CD4-positive, alpha-beta memory T cell (primary cell): Measurements from ENCODE around the gene NDUFS3. TPM values are rescaled to one million over a fixed set of nuclear protein-coding genes. Genes with fewer than 3 reads are reported as not detected.
"Not testable (repeated sequence)": the region's sequence is repeated elsewhere in the genome, so short reads cannot be mapped to it uniquely, and the experiment has no call there.

Source experiments
- CTCF ChIA-PET: fragments of 350-600 bp; sonication (Branson Sonifier 250); formaldehyde crosslinking; loops from one replicate; lab custom pipeline; 2021; ENCODE audit warnings: inconsistent platforms; ENCODE audit not compliant: partially characterized antibody; lab: Charles Lee
- POLR2A ChIA-PET: fragments of 350-600 bp; sonication (Branson Sonifier 250); formaldehyde crosslinking; loops from one replicate; lab custom pipeline; 2021; ENCODE audit not compliant: partially characterized antibody; lab: Charles Lee
- DNase-seq, 5 donors: peaks; one replicate each; pipeline versions ENCODE4 v3.0.0 to v3.0.0-alpha.2; 2020 to 2022; ENCODE audit warnings: mixed read lengths in 1 of 5
- H3K27ac ChIP-seq: one replicate; pipeline ENCODE4 v1.7.0; 2013; ENCODE audit warnings: low read depth, low read length
- H3K27me3 ChIP-seq: 2 replicates; pipeline ENCODE4 v1.7.0; 2013; ENCODE audit warnings: mild to moderate bottlenecking, low read length, moderate library complexity; ENCODE audit not compliant: insufficient read depth
- H3K36me3 ChIP-seq: 2 replicates; pipeline ENCODE4 v1.7.0; 2013; ENCODE audit warnings: mild to moderate bottlenecking, low read length, moderate library complexity; ENCODE audit not compliant: insufficient read depth
- H3K4me1 ChIP-seq: 2 replicates; pipeline ENCODE4 v1.7.0; 2013; ENCODE audit warnings: mild to moderate bottlenecking, low read length, moderate library complexity; ENCODE audit not compliant: insufficient read depth
- H3K4me3 ChIP-seq, 2 donors: one replicate each; pipeline ENCODE4 v1.7.0; 2013; ENCODE audit warnings: low read length in 2 of 2, mild to moderate bottlenecking in 1 of 2
- H3K9me3 ChIP-seq, 2 donors: one replicate each; pipeline ENCODE4 v1.7.0; 2013; ENCODE audit warnings: low read length in 2 of 2, control low read depth in 1 of 2; ENCODE audit not compliant: control insufficient read depth in 1 of 2
- H3K27ac Mint-ChIP-seq, 7 donors: one replicate each; pipeline ENCODE4 v1.8.0; 2020 to 2021; ENCODE audit warnings: mixed read lengths in 7 of 7, mild to moderate bottlenecking in 6 of 7, inconsistent platforms in 3 of 7, moderate library complexity in 3 of 7
- H3K27me3 Mint-ChIP-seq, 2 donors: one replicate each; pipeline ENCODE4 v1.8.0; 2020 to 2021; ENCODE audit warnings: mixed read lengths in 2 of 2
- H3K36me3 Mint-ChIP-seq, 2 donors: one replicate each; pipeline ENCODE4 v1.8.0; 2020 to 2021; ENCODE audit warnings: mixed read lengths in 2 of 2, inconsistent platforms in 1 of 2, mild to moderate bottlenecking in 1 of 2
- H3K4me1 Mint-ChIP-seq, 4 donors: one replicate each; pipeline ENCODE4 v1.8.0; 2020 to 2021; ENCODE audit warnings: mixed read lengths in 4 of 4, mild to moderate bottlenecking in 1 of 4
- H3K4me3 Mint-ChIP-seq, 8 donors: one replicate each; pipeline ENCODE4 v1.8.0; 2020 to 2021; ENCODE audit warnings: mixed read lengths in 8 of 8, mild to moderate bottlenecking in 7 of 8, moderate library complexity in 6 of 8, inconsistent platforms in 3 of 8
- H3K9me3 Mint-ChIP-seq, 8 donors: one replicate each; pipeline ENCODE4 v1.8.0; 2020 to 2021; ENCODE audit warnings: mixed read lengths in 8 of 8, mild to moderate bottlenecking in 5 of 8, inconsistent platforms in 3 of 8, moderate library complexity in 1 of 8
- intact Hi-C: fragments of 100-400 bp; cut with micrococcal nuclease; formaldehyde crosslinking; loops from one replicate; pipeline ENCODE4 v1.15.1; 2023
- polyA plus RNA-seq, 2 donors: library from polyadenylated mRNA; unstranded; fragments of 300-500 nt; fragmentation: Illumina TruSeq; gene quantifications; one replicate each; pipeline ENCODE4 v1.2.3, GENCODE V29; 2021
- total RNA-seq, 2 experiments: library from RNA; stranded (reverse); gene quantifications; one replicate each; pipeline ENCODE4 v1.2.3, GENCODE V29; 2021

Gene NDUFS3
- total RNA-seq (10 to 100 TPM; 70.9 to 71.0 TPM), polyA plus RNA-seq (100 to 1,000 TPM in 1 of 2 donors, 10 to 100 TPM in 1; 85.7 to 118 TPM)

DNA sequence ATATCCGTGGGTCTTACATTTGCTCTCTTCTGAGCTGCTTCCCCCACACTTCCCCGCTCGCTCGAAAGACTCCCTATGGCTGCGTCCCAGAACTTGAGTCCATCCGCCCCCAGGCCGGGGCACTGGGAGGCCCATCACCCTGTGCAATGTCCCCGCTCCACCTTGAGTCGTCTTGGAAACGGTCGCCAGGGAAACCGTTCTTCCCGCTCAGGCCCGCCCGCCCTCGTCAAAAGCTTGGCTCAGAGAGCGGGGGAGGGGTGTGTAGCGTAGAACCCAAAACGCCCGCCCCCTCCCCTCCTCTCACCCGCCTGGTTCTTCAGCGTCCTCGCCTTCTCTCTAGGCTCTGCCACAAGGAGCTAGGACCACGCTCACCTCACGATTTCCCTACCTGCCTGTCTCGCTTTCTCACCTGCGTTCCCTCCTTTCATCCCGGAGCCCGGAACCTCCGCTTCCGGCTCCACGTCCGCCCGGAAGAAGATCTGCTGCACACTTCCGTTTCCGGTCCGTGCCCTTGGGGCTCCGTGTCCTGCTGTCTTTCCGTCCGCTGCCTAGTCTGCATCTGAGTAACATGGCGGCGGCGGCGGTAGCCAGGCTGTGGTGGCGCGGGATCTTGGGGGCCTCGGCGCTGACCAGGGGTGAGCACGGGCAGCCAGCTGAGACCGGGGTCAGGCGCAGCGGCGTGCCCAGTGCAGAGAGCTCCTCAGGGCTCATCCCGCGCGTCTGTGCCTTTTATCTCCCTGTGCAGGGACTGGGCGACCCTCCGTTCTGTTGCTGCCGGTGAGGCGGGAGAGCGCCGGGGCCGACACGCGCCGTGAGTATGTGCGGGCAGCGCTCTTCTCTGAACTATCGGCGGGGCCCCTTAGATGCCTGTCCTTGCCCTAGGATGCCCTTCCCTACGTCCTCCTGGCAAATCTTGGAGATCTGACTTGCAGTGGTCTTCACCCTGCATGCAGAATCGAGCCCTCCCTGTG is at the start of gene NDUFS3, which contains the start of gene KBTBD4:
Gene NDUFS3, plus strand, starts transcription at position 551 of the 971 bp plus-strand sequence. Its CDS starts 18 bp downstream, at position 569.
Gene KBTBD4, minus strand, starts transcription at position 447 of the 971 bp plus-strand sequence. Its CDS starts 19 bp downstream, at position 428.
- peaks cover 0 to 1% of the 10 kb centered on the region in 2 donors for H3K27me3 Mint-ChIP-seq
- peaks cover 18 to 48% (median 35%) of the 10 kb centered on the region in 4 donors for H3K4me1 Mint-ChIP-seq
- Histone ChIP-seq H3K27ac (peak within 1 kb of the TSS; percentile 83), H3K4me3 (peak within 1 kb of the TSS; percentile 80 to 93), H3K27me3 (no peaks in the 10 kb centered on the region), H3K9me3 (no peaks in the 10 kb centered on the region), H3K4me1 (peaks cover 42% of the 10 kb centered on the region), H3K36me3 (peaks cover 35% of the 10 kb centered on the region)
- intact Hi-C loops = loop anchor here (1.0 to 10.0 kb wide), 7 partner anchors 14 to 642 kb away; partner anchors contain the start of genes ACP2, ARFGAP2, CELF1 and CSTPP1
- peak; percentile 87 to 90 (median 88) for DNase-seq
- H3K36me3 Mint-ChIP-seq = peaks cover 32 to 60% of the 10 kb centered on the region in 2 donors
- CTCF ChIA-PET = interaction anchor here (0.9 to 2.1 kb wide), 2 partner anchors 14 to 26 kb away, joined by 3 to 7 read pairs; partner anchors contain the start of gene CELF1
- peak within 1 kb of the TSS; percentile 97 to 100 (median 100) for H3K4me3 Mint-ChIP-seq
- POLR2A ChIA-PET = interaction anchor here (0.6 to 3.4 kb wide), 17 partner anchors 8 to 878 kb away, joined by 3 to 52 read pairs (median 3); partner anchors contain the start of genes ACP2, AGBL2, ARHGAP1 and CELF1
- peak within 1 kb of the TSS; percentile 96 to 100 (median 100) for H3K27ac Mint-ChIP-seq
- H3K9me3 Mint-ChIP-seq = peaks cover 0 to 3% (median 0%) of the 10 kb centered on the region in 8 donors

DNA sequence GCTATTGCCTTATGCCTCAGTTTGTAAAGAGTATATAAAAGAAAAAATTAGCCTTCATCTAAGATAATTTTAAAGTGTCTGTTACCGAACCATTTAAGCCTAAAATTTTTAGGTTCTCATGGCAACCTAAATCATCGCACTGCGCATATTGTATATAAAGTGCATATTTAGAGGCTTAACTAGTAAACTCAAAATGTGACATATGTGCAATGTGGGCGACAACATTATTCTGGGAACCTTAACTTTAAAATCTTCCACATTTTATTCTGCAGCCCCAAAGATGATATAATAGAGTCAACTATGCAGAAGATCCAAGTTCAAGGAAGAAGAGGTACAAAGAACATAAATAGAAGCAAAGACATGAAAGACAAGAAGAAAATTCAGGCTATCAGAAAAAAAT is 48.9 kb upstream of the NDUFS3 start:
- Histone ChIP-seq H3K4me1 (peaks cover 61% of the 10 kb centered on the region), H3K27ac (no peak overlapping the region), H3K27me3 (no peaks in the 10 kb centered on the region), H3K9me3 (no peaks in the 10 kb centered on the region), H3K36me3 (no peaks in the 10 kb centered on the region), H3K4me3 (no peak overlapping the region)
- H3K9me3 Mint-ChIP-seq = no peaks in the 10 kb centered on the region
- CTCF ChIA-PET = interaction anchor here (0.5 kb wide), 1 partner anchor 76 kb away, joined by 3 read pairs; no protein-coding TSS in a partner anchor
- POLR2A ChIA-PET = no interaction called here
- H3K27me3 Mint-ChIP-seq = no peaks in the 10 kb centered on the region
- H3K36me3 Mint-ChIP-seq = peaks cover 8 to 34% of the 10 kb centered on the region in 2 donors
- DNase-seq = no peak
- intact Hi-C loops = no loop called here
- H3K27ac Mint-ChIP-seq = peak overlapping the region in 5 of 7 donors; percentile 28 to 80 (median 58)
- peaks cover 34 to 75% (median 59%) of the 10 kb centered on the region in 4 donors for H3K4me1 Mint-ChIP-seq
- peak overlapping the region in 2 of 8 donors; percentile 14 to 29 for H3K4me3 Mint-ChIP-seq

DNA sequence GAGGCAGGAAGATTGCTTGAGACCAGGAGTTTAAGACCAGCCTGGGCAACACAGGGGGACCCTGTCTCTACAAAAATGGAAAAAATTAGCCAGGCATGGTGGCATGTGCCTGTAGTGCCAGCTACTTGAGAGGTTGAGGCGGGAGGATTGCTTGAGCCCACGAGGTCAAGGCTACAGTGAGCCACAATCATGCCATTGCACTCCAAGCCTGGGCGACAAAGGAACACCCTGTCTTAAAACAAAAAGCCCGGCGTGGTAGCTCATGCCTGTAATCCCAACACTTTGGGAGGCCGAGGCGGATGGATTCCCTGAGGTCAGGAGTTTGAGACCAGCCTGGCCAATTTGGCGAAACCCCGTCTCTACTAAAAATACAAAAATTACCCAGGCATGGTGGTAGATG is 48.2 kb upstream of the NDUFS3 start:
- H3K27me3 Mint-ChIP-seq, CTCF ChIA-PET, H3K36me3 ChIP-seq, H3K27ac ChIP-seq, H3K9me3 ChIP-seq, DNase-seq, intact Hi-C loops, H3K4me3 ChIP-seq, H3K9me3 Mint-ChIP-seq, H3K27me3 ChIP-seq: not testable (repeated sequence)
- H3K27ac Mint-ChIP-seq = peak overlapping the region in 5 of 7 donors; percentile 20 to 59 (median 54)
- peak overlapping the region in 3 of 8 donors; percentile 14 to 42 (median 17) for H3K4me3 Mint-ChIP-seq
- H3K36me3 Mint-ChIP-seq = peaks cover 11 to 31% of the 10 kb centered on the region in 2 donors
- H3K4me1 Mint-ChIP-seq = peaks cover 31 to 73% (median 55%) of the 10 kb centered on the region in 4 donors
- H3K4me1 ChIP-seq = peaks cover 57% of the 10 kb centered on the region
- POLR2A ChIA-PET = interaction anchor here (1.2 to 1.3 kb wide), 2 partner anchors 9 to 22 kb away, joined by 3 read pairs; partner anchors contain the start of gene CELF1

DNA sequence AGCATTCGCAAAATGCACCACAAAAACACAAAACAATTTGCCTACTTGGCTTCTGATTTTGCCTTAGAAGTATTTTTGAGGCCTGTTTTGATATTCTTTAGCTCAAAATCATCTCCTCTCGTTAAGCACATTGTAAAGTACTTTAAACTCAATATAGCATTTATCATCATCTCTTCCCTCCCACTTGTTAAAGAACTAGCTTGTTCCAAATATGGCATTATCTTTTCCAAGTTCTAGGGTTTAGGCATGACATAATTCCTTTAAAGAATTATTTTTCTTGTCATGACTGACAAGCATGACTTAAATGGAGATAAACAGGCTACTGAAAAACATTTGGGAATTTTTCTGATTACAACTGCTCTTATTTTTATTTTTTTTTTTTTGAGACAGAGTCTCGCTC is 47.2 kb upstream of the NDUFS3 start:
- H3K4me3 Mint-ChIP-seq = no peak overlapping the region
- no peaks in the 10 kb centered on the region for H3K27me3 Mint-ChIP-seq
- peaks cover 55% of the 10 kb centered on the region for H3K4me1 ChIP-seq
- no peaks in the 10 kb centered on the region for H3K36me3 ChIP-seq
- peaks cover 11 to 33% of the 10 kb centered on the region in 2 donors for H3K36me3 Mint-ChIP-seq
- H3K9me3 ChIP-seq = no peaks in the 10 kb centered on the region
- H3K9me3 Mint-ChIP-seq = no peaks in the 10 kb centered on the region
- H3K4me1 Mint-ChIP-seq = peaks cover 24 to 69% (median 51%) of the 10 kb centered on the region in 4 donors
- H3K27me3 ChIP-seq = no peaks in the 10 kb centered on the region
- DNase-seq = no peak
- intact Hi-C loops = no loop called here
- no peak overlapping the region for H3K4me3 ChIP-seq
- H3K27ac ChIP-seq = no peak overlapping the region
- ChIA-PET POLR2A (interaction anchor here (1.2 to 1.3 kb wide), 2 partner anchors 8 to 21 kb away, joined by 3 read pairs; partner anchors contain the start of gene CELF1), CTCF (no interaction called here)
- H3K27ac Mint-ChIP-seq = peak overlapping the region in 2 of 7 donors; percentile 64 to 69

DNA sequence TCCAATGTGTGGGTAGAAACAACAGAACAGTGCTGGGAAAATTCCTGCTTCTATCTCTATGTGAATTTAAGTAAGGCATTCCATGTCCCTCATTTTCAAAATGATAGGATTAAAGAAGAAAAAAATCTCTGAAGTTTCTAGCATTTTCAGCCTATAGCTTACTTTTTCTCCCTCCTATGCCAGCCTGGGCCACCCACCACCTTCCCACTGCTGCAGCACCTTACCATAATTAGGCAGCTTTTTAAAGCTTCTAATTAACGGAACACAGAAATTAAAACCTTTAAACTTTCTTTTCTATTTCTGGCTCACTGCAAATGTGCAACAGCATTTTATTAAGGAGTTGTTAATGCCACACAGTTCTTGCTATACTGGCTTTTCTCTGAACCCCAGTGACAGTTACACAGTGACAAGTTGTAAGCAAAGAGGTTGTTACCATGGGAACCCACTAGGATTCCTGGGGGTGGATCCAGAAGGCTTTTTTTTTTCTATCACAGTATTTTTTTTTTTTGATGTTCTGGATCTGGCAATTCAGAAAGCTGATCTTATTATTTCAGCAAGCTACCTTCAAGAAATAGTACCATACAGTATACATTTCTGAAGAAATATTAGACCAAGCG is 46.2 kb upstream of the NDUFS3 start:
- no peaks in the 10 kb centered on the region for H3K27me3 ChIP-seq
- ChIA-PET CTCF (interaction anchor here (1.0 kb wide), 1 partner anchor 22 kb away, joined by 3 read pairs; no protein-coding TSS in a partner anchor), POLR2A (interaction anchor here (0.9 to 1.7 kb wide), 2 partner anchors 18 to 19 kb away, joined by 3 to 4 read pairs; no protein-coding TSS in a partner anchor)
- no peak overlapping the region for H3K27ac ChIP-seq
- no peaks in the 10 kb centered on the region for H3K27me3 Mint-ChIP-seq
- no peak for DNase-seq
- peak overlapping the region in 1 of 8 donors; percentile 34 for H3K4me3 Mint-ChIP-seq
- H3K4me1 ChIP-seq = peaks cover 51% of the 10 kb centered on the region
- peaks cover 11 to 33% of the 10 kb centered on the region in 2 donors for H3K36me3 Mint-ChIP-seq
- H3K9me3 Mint-ChIP-seq = no peaks in the 10 kb centered on the region
- H3K4me3 ChIP-seq = no peak overlapping the region
- peaks cover 26 to 68% (median 47%) of the 10 kb centered on the region in 4 donors for H3K4me1 Mint-ChIP-seq
- H3K9me3 ChIP-seq = no peaks in the 10 kb centered on the region
- intact Hi-C loops = no loop called here
- peak overlapping the region in 5 of 7 donors; percentile 30 to 64 (median 59) for H3K27ac Mint-ChIP-seq
- no peaks in the 10 kb centered on the region for H3K36me3 ChIP-seq

DNA sequence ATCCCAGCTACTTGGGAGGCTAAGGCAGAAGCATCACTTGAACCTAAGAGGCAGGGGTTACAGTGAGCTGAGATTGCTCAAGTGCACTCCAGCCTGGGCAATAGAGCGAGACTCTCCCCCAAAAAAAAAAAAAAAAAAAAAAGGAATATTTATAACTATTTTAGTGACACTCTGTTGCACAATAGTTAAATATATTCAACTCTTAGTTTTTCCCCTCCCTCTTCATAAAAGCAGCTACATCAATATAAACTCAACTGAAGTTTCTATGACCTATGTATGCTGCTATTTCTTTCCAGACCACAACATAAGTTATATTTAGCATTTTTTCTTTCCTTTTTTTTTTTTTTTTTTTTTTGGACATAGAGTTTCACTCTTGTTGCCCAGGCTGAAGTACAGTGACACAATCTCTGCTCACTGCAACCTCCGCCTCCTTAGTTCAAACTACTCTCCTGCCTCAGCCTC is 45.2 kb upstream of the NDUFS3 start:
- Mint-ChIP-seq H3K27me3 (no peaks in the 10 kb centered on the region), H3K9me3 (no peaks in the 10 kb centered on the region), H3K36me3 (peaks cover 12 to 31% of the 10 kb centered on the region in 2 donors), H3K4me1 (peaks cover 28 to 69% (median 49%) of the 10 kb centered on the region in 4 donors), H3K27ac (peak overlapping the region in 1 of 7 donors; percentile 9), H3K4me3 (peak overlapping the region in 1 of 8 donors; percentile 13)
- ChIA-PET POLR2A (interaction anchor here (0.9 to 1.7 kb wide), 2 partner anchors 18 to 19 kb away, joined by 3 to 4 read pairs; no protein-coding TSS in a partner anchor), CTCF (interaction anchor here (1.0 to 1.5 kb wide), 2 partner anchors 15 to 21 kb away, joined by 3 read pairs; no protein-coding TSS in a partner anchor)
- Histone ChIP-seq H3K4me3 (no peak overlapping the region), H3K27me3 (no peaks in the 10 kb centered on the region), H3K27ac (no peak overlapping the region), H3K9me3 (no peaks in the 10 kb centered on the region), H3K36me3 (no peaks in the 10 kb centered on the region), H3K4me1 (peaks cover 55% of the 10 kb centered on the region)
- no peak for DNase-seq
- intact Hi-C loops = no loop called here
